Medulla oblongata (tissue), 1 donor: ENCODE results near the gene HCAR1.
"Not testable (repeated sequence)": the region's sequence is repeated elsewhere in the genome, so short reads cannot be mapped to it uniquely, and the experiment has no call there.

Source experiments
- DNase-seq: peaks from one replicate; pipeline ENCODE4 v3.0.0-alpha.2; 2015; ENCODE audit errors: extremely low spot score

HCAR1 gene, protein sequence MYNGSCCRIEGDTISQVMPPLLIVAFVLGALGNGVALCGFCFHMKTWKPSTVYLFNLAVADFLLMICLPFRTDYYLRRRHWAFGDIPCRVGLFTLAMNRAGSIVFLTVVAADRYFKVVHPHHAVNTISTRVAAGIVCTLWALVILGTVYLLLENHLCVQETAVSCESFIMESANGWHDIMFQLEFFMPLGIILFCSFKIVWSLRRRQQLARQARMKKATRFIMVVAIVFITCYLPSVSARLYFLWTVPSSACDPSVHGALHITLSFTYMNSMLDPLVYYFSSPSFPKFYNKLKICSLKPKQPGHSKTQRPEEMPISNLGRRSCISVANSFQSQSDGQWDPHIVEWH

DNA sequence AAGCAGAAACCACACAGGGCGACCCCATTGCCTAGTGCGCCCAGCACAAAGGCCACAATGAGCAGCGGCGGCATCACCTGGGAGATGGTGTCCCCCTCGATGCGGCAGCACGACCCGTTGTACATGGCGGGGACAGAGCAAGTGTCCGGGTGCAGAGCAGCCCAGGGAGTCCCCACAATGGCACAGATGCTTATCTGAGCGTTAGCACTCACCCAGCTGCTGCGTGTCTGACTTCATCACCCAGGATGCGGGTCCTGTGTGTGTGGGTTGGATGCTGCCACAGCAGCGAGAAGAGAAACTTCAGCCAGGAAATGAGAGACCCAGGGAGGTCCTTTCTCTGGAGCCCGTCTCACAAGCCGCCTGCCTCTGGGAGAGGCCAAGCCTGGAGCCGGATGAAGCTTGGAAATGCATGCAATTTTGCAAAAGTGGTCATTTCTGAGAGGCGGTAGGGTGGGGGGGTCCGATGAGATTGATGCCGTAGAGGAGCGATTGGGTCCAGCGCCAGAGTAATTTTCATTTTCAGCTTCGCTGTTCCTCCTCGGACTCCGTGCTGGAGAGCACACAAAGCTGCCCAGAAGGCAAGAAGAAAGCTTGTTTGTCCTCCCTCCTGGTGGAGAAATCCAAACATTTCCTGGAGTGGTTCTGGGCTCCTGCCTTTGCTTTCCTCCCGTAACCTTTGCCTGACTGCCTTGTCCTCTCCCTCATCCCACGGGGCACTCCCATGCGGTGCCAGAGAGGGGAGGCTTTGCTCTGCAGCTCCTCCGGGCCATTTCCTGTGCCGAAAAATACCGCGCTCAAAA is at the start of gene HCAR1:
TSS of gene HCAR1 (minus strand) at position 630 of the 800 bp plus-strand sequence. CDS start at position 125, 505 bp downstream.
- no peak for DNase-seq

DNA sequence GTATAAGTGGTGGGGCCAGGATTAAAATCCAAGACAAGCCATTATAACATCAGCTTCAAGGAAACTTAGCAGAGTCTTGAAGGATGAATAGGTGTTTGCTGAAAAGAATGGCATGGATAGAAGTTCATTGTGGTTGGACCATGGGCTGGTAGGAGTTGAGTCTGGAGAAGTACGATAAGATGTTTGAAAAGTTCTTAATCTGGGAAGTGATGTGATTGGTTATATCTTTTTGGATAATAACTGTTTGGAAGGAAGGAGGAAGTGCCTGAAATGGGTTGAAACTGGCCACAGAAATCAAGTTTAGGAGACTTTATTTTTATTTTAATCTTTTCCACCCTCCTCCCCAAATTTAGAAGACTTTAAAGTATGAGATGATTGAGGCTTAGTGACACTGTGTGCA is 26.9 kb upstream of the HCAR1 start:
- no peak for DNase-seq

DNA sequence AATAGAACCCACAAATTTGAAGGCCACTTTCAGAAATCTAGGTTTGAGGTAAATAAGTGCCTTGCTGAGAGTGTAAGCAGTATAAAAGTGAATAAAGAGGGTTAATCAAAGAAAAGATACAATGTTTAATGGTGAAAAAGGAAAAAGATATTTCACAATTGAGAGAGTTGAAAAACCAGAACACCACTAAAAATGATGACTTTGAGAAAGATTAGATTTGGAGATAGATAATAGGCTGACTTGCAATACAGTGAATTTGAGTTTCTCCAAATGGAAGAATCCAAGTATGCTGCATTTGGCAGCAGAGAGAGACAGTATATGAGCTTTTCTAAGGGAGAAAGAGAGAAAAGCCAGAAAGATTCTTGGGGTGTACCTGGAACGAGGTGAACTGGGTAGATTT is 24.1 kb upstream of the HCAR1 start:
- DNase-seq: no peak

DNA sequence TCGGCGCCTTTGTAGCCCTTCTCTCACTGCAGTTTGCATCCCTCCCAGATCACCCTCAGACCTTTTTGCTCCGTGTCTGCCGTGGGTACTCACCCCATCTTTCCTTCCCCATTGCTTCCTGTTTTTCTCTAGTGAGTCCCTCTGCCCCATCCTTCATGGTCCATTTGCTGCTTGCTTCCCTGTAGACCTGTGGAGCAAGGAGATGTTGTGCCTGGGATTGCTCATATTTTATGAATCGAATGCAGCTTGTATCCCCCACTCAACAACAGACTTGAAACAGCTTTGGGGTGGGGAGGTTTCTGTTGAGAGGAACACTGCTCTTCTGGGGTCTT is 22.6 kb upstream of the HCAR1 start:
- no peak for DNase-seq

DNA sequence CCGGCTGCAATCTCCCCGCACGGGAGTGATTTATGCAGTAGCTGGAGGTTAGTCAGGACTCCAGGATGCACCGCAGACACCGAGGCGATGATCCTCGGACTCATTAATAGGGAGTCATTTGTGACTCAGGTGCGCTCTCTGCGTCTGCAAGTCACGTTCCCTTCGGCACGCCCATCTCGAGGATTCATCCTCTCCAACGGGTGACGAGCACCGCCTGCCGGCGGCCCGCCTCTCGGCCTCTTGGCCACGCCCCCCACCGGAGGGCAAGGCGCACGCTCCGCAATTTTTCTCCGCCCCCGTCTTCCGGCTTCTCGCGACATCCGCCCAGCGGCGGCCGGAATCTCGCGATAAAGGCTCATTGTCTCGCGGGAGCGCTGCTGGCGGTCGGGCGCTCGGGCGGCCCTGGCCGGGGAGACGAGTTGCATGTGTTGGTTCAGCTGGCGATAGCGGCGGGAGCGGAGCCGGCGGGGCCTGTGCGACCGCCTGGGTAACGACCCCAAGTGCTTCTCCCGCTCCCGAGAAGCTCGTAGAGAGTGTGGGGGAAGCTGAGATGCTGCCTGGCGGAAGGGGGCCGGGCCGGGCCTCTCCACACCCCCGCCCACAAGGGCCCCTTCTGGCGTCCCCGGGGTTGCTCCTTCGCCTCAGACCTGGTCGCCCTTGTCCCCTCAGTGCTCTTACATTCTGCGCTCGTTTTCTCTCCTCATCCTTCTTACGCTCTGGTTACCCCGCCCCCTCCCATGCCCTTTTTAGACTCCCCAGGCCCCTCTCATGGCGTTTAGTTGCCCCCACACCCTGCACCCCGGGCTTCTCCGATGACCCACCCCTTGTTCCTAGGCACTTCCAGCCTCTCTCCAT is 22.0 kb upstream of the HCAR1 start, which contains the start of gene DENR:
TSS of gene DENR (plus strand) at position 361 of the 855 bp plus-strand sequence. CDS start 878 bp downstream, outside the sequence.
- DNase-seq: peak; percentile 98

DNA sequence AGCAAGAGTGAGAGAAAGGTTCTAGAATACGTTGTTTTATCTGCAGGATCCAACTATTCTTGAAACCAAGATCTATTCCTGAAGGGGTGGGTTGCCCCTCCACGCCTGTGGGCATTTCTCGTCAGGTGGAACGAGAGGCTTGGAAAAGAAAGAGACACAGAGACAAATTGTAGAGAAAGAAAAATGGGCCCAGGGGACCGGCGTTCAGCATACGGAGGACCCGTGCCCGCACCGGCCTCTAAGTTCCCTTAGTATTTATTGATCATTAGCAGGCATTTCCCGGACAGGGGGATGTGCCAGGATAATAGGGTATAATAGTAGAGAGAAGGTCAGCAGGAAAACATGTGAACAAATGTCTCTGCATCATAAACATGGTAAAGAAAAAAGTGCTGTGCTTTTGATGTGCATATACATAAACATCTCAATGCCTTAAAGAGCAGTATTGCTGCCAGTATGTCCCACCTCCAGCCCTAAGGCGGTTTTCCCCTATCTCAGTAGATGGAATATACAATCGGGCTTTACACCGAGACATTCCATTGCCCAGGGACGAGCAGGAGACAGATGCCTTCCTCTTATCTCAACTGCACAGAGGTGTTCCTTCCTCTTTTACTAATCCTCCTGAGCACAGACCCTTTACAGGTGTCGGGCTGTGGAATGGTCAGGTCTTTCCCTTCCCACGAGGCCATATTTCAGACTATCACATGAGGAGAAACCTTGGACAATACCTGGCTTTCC is 20.3 kb upstream of the HCAR1 start:
- DNase-seq: not testable (repeated sequence)

DNA sequence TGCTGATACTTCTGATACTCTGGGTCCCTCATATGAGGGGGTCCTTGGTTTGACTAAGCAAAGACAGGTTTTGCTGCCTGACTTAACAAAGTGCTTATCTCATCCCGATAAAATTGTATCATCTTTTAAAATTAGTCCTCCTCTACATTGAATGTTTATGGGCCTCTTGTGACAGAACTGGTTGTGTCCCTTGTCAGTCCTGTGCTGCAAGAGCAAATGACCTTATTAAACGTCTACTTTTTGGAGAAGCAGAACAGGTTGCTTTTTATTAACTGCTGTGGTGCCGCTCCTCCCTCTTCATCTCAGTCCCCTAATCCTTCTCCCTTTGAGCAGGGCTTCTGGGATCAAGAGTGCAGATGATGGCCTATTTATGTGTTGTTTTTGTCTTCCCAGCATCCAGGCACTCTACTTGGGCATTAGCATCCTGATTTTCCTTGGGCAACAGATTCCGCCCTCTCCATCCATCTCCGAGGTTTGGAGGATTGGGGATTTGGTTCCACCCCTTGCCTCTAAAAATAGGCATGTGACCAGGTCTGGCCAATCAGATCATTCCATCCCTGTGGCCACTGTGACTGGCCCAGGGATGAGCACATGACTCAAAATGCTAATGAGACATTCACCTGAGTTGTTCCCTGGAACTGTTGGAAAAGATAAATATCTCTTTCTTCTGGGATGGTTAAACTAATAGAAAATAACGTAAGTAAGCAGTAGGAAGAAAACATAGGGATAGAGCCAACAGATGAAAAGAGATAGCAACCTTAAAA is 19.1 kb upstream of the HCAR1 start:
- DNase-seq: no peak

DNA sequence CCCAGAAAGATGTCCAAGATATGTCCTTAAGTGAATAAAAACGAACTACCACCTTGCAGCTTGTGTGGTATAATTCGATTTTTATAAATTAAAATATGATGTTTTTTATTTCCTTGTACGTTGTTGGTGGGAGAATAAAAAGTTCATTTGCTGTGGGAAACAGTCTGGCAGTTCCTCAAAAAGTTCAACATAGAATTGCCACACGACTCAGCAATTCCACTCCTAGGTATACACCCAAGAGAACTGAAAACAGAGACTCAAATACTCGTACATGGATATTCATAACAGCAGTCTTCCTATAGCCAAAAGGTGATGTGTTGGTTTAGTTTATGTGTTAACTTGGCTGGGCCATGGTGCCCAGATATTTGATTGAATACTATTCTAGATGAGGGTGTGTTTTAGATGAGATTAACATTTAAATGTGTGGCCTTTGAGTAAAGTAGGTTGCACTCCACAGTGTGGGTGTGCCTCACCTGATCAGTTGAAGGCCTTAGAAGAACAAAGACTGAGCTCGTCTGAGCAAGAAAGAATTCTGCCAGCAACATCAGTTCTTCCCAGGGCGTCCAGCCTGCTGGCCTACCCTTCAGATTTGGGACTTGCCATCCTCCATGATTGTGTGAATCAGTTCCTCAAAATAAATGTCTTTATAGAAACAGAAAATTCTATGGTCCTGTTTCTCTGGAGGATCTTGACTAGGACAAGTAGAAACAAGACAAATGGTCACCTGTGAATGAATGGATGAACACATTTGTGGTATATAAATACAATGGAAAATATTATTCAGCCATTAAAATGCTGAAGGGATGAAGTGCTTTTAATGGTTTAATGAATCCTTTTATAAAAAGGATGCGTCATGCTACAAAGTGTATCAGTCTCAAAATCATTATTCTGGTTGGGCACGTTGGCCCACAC is 16.8 kb upstream of the HCAR1 start:
- DNase-seq: no peak

DNA sequence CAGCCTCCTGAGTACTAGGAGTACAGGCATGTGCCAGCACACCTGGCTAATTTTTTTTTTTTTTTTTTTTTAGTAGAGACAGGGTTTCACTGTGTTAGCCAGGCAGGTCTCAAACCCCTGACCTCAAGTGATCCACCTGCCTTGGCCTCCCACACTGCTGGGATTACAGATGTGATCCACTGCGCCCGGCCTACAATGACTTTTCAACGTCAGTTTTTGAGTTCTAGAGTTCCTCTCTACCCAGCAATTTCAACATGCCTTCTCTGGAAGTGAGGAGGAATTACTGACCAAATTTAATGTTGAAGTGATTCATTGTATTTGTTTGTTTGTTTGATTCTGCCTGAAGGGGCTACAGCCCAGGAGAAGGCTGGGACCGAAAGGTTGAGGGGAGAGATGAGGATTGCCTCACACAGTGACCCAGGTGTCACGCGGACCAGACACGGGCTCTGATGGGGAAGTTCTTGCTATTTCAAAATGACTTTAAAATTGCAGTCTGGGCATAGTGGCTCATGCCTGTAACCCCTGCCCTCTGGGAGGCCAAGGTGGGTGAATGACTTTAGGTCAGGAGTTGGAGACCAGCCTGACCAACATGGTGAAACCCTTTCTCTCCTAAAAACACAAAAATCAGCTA is 13.4 kb upstream of the HCAR1 start:
- peak; percentile 57 for DNase-seq

DNA sequence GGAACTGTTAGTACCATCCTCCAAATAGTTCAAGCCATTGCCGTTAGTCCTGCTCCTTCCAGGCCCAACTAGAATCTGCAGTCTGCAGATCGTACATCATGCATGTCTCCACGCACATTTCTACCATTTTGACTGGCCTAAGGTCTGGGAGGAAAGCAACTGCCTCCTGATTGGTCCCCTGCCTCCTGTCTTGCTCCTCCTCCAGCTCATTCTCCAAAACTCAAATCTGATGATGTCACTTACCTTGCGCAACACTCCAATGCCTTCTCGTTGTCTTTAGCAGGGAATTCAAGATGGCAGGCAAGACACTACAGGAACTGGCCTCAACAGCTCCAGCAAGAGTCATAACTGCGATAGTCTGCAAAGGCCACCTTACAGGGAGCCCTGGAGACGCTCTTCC is 9.7 kb upstream of the HCAR1 start:
- no peak for DNase-seq

DNA sequence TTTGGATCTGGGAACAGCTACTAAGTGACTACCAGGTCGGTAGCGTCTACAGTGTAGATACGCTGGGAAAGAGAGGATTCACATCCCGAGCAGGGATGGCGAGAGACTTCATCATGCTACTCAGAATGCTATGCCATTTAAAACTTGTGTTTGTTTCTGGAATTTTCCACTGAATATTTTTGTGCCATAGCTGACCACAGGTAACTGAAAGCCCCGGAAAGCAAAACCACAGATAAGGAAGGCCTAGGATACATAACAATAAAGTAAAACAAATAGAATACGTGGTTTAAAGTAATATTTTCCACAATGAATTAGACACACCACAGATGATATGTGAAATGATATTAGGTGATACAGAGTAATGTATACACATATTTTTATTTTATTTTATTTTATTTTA is 7.9 kb upstream of the HCAR1 start:
- no peak for DNase-seq

DNA sequence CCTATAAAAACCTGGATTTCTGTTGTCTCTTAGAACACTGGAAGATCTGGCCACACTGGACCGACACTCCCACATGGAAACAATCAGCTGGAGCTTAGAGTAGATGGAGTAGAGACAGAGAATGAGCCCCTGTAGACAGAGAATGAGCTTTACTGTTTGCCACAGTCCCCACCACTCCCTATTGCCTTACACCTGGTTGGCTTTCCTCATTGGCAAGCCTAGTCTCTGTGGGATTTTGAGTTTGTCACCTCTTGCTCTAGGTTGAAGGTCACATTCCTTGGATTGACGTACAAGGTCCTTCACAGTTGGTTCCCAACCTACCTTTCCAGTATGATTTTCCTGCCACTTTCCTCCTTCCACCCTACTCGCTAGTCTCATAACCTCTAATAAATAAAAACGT is 2.0 kb upstream of the HCAR1 start:
- DNase-seq: no peak

DNA sequence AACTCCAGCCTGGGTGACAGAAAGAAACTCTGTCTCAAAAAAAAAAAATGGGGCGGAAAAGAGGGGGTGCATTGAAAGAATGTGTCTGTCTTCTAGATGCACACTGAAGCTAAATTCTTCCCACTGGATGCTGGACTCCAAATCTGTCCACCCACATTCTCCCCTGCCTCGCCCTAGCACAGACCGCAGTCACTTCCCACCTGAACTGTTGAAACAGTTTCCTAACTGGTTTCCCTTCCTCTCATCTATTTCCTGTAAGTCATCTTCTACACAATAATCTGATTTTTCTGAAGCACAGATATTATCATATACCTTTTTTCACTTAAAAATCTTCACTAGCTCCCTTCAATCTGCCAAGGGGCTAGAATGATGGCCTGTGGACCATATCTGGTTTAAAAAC is 1.5 kb upstream of the HCAR1 start:
- DNase-seq: no peak

DNA sequence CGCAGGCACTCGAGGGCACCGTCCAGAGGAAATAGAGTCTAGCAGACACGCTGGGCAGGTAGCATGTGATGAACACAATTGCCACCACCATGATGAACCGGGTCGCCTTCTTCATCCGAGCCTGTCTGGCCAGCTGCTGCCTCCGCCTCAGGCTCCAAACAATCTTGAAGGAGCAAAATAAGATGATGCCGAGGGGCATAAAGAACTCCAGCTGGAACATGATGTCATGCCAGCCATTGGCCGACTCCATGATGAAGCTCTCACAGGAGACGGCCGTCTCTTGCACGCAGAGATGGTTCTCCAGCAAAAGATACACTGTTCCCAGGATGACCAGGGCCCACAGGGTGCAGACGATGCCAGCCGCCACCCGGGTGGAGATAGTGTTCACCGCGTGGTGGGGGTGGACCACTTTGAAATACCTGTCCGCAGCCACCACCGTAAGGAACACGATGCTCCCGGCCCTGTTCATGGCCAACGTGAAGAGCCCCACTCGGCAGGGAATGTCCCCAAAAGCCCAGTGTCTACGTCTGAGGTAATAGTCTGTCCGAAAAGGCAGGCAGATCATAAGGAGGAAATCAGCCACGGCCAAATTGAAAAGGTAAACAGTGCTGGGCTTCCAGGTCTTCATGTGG is 945 bp downstream of the HCAR1 start:
- no peak for DNase-seq

DNA sequence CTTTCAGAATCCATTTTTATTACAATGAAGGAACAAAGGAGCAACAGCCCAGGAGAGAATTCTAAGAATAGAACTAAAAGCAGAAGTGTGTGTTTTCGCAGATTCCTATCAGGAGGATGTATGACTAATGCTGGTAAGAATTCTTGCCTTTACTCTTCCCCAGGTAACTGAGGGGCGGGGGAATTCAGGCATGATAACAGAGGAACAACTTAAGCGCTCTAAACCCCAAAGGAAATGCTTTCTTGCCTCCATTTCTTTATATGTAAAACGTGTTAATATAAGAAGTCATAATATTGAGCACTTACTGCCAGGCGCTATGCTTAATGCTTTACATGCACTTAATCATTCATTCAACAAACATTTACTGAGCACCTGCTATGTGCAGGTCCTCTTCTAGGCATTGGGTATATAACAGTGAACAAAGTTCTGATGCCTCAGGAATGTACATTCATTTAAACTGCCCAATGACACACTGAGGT is 4.5 kb downstream of the HCAR1 start:
- DNase-seq: no peak

DNA sequence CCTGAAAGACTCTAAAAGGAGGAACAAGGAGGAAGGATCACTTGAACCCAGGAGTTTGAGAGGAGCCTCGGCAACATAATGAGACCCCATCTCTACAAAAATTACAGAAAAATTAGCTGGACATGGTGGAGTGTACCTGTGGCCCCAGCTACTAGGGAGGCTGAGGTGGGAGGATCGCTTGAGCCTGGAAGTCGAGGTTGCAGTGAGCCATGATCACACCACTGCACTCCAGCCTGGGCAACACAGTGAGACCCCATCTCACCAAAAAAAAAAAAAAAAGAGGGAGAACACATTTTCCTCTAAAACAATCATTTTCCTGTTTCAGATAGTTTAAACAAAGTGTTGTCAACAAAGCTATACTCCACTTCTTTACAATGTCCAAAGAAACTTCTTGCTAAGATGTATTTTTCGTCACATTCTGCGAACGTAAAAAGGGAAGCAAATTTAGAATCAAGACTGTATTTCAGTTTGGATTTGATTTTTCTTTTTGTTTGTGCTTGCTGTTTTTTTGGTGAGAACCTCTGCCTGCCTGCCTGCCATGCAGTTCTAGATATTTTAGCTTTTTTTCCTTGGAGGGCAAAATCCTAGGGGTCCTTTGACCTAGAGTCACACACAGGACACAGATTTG is 5.1 kb downstream of the HCAR1 start:
- no peak for DNase-seq

DNA sequence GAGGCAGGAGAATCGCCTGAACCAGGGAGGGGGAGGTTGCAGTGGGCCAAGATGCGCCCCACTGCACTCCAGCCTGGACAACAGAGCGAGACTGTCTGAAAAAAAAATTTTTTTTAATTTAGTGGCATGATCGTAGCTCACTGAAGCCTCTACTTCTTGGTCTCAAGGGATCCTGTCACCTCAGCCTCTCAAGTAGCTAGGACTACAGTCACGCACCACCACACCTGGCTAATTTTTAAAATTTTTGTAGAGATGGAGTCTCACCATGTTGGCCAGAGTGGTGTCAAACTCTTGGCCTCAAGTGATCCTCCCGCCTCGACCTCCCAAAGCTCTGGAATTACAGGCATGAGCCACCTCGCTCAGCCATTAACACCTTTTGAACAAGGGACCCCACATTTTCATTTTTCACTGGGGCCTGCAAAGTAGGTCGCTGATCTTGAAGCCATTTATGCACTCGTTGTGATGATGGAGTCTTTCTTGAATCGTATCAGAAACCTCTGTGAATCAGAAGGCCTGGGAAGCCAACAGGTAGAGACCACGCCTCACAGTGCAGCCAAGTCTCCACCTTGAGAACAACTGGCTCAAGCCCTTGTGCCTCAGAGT is 5.9 kb downstream of the HCAR1 start:
- DNase-seq: no peak

DNA sequence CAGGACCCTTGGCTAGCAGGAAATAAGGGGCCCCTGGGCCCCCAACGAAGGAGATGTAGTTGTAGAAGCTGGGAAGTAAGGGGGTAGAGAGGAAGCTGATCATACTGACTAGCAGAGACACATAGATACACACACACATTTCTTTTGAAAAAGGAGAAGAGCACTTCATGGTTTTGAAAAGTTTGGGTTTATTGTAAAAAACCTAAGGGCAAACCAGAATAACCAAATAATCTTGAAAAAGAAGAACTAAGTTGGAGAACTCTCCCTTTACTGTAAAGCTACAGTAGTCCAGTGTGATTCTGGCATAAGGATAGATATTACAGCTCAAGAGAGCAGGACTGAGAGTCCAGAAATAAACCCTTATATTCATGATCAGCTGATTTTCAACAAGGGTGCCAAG is 8.3 kb downstream of the HCAR1 start:
- no peak for DNase-seq
